IPS-11a (cell line): Measurements from ENCODE around the gene TPD52L2.
"Not testable (repeated sequence)": the region's sequence is repeated elsewhere in the genome, so short reads cannot be mapped to it uniquely, and the experiment has no call there.

Experiments used
- H3K4me3 ChIP-seq: one replicate; pipeline ENCODE4 v1.5.1; 2013; ENCODE audit warnings: low read depth, low read length, control low read depth

Gene TPD52L2

GRCh38 chr20:63878899-63879663 lies 14.0 kb downstream of the TPD52L2 start:
- H3K4me3 ChIP-seq, result no peak overlapping the region

- H3K4me3 ChIP-seq, result not testable (repeated sequence)
Observed at GRCh38 chr20:63880901-63881300, 15.8 kb downstream of the TPD52L2 start.

- H3K4me3 ChIP-seq, result no peak overlapping the region
Observed at GRCh38 chr20:63881451-63882226, 16.6 kb downstream of the TPD52L2 start.

DNA sequence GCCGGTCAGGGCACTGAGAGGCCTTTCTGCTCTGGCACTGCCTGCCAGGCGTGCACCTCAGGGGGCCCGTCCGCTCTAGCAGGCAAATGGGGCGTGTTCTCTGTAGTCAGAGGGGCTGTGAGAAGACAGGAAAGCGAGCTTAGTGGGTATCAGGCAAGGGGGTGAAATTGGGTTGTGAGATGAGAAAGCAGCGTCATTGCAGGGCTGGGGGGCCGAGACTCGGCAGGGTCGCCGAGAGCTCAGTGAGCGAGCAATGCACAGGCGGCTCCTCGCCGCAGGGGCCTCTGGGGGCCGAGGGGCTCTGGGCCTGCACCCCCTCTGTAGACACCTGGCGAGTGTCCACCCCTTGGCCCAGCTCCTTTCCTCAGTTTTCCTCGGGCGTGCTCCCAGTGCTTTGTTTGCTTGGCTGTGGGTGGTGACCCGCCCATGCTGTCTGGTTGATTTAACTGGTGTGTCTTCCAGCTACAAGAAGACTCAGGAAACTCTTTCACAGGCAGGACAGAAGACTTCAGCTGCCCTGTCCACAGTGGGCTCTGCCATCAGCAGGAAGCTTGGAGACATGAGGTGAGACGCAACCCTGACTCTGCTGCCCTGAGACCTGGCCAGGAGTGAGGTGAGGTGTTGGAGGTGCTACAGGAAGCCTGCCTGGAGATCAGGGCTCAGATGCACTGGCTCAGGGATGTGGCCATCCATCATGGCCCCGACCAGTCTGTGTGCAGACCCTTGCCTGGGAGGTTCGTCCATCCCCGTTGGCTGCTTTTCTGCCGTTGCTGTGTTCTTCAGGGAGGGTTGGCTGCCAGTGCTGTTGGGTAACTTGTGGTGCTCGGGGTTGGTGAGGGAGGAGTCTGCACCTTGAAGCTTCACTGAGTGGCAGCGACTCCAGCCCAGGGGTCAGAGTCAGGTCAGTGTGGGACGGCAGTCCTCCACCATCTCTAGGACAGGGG lies 17.5 kb downstream of the TPD52L2 start:
- H3K4me3 ChIP-seq, result no peak overlapping the region

DNA sequence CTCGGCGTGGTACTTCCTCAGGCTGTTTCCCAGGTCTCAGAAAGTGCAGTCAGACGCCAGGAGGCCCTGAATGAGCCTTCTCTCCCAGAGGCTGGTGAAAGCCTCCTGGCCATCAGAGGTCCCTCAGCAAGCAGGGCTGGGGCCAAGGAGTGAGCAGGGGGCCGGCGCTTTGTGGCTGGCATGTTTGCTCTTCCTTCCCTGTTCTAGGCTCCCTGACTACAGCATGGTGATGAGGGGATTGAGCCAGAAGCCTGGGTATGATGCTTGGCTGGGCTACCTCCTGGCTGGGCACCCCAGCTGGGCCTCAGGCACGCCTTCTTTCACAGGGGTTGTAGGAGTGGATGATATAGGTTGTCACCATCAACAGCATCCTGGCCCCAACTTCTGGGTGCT lies 18.1 kb downstream of the TPD52L2 start:
- H3K4me3 ChIP-seq, result no peak overlapping the region

DNA sequence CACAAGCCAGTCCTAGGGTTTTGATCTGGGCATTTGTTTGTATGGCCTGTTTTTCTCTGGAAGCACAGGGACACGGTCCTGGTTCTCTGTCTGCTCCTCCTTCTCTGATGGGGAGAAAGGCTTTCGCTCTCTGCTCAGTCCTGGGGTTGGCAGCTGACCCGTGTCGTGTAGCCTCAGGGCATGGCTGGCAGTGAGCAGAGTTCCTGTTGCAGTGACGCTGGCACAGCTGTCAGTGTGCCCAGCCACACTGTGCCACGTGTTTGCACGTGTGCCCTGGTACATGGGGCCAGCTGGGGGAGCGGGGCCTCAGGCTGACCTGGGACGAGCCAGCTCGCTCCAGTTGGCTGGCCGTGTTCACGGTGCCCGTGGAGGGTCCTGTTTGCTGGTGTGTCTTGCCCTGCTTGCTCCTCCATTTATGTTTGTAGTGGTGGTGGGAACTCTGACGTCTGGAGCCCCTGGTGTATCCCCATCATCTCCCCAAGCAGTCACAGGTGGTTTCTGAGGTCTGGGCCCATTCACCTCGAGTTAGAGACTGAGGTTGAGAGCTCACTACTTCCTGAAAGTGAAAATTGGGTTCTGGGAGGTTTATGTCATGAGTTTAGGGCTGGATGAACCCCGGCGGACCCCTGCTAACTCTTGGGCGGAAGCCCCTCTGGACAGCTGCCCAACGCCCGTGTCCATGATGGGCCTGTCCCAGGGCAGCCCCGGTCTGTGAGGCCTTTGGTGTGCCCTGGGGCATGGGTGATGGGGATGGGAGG lies 19.6 kb downstream of the TPD52L2 start:
- no peak overlapping the region for H3K4me3 ChIP-seq

GRCh38 chr20:63885264-63886053 lies 20.4 kb downstream of the TPD52L2 start:
- H3K4me3 ChIP-seq, result no peak overlapping the region

DNA sequence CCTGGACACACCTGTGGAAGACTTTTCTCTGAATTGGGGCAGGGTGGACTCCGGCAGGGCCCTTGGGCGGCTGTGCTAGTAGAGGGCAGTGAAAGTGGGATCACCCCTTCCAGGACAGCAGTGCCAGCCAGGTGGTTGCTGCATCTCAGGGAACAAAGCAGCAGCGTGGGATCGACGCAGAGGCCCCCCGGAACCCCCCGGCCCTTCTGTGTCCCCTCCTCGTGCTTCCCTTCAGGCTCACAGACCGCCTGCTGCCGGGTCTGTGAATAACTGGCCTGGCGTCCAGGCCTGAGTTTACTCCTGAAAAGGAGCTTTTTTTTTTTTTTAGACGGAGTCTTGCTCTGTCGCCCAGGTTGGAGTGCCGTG lies 21.0 kb downstream of the TPD52L2 start:
- H3K4me3 ChIP-seq, result no peak overlapping the region

DNA sequence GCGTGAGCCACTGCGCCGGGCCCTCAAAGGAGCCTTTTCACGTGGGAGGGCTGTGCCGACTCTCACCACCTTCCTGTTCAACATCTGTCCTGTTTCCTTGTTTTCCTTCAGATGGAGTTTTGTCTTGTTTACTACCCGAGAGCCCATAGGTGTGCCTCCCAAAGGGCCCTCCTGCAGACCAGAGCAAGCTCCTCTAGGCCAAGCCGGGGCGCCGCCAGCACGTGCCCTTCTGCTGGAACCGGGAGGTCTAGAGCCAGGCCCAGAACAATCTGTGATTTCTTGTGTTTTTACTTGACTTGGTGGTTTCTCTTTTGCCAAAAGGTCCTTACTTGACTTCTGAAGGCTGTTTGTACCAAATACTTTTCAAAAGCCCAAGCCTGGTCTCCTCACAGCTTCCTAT lies 21.9 kb downstream of the TPD52L2 start:
- H3K4me3 ChIP-seq, result no peak overlapping the region

DNA sequence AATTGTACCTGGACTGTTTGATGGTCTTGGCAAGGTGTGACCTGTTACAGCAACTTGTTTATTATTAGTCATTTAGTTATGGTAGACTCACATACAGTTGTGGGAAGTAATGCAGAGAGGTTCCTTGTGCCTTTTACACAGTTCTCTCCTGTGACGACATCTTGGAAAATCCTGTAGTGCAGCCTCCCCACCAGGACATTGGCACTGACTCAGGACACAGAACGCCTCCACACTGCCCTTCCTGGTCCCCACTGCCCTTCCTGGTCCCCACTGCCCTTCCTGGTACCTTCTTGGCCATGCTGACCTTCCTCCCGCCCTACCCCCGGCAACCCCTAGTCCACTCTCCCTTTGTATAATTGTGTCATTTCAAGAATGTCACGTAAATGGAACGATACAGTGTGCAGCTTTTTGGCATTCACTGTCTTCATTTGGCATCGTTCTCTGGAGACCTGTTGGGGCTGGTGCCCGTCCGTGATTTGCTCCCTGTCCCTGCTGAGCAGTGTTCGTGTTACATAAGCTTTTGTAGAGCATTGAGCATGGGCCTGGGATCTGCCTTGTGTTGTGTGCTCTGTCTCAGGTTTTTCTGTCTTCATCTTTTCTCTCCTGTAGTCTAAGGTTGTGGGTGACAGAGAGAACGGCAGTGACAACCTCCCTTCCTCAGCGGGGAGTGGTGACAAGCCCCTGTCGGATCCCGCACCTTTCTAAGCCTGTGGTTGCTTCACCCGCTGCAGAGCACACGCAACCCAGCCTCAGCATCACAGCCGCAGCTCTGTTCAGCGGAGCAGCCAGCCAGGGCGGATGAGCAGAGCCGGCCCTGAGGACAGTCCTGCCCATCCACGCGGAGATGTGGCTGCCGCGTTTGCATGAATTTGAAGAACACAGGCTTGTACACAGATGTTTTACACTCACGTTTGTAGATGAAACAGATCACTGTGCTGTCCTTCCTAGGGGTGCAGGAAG lies 24.5 kb downstream of the TPD52L2 start:
- no peak overlapping the region for H3K4me3 ChIP-seq

- H3K4me3 ChIP-seq, result no peak overlapping the region
Observed at GRCh38 chr20:63890201-63890576, 25.1 kb downstream of the TPD52L2 start.

DNA sequence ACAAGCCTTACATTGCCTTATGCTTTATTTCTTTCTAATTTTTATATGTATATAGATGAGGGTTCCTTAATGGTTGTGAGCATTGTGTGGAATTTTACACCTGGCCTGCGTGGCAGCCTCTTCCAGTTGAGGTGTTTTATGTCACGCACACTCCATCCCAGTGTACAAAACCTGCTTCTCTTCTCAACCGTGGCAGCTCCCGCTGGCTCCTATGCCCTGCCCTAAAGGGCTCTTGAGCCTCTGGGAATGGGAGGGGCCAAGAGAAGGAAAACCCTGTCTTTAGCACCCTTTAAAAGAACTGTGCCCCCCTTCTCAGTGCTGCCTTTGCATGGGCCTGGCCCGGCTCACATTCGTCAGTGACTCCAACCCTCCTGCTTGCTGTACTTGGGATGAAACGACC lies 25.5 kb downstream of the TPD52L2 start:
- no peak overlapping the region for H3K4me3 ChIP-seq

- H3K4me3 ChIP-seq, result no peak overlapping the region
Observed at GRCh38 chr20:63891061-63892002, 26.3 kb downstream of the TPD52L2 start.

DNA sequence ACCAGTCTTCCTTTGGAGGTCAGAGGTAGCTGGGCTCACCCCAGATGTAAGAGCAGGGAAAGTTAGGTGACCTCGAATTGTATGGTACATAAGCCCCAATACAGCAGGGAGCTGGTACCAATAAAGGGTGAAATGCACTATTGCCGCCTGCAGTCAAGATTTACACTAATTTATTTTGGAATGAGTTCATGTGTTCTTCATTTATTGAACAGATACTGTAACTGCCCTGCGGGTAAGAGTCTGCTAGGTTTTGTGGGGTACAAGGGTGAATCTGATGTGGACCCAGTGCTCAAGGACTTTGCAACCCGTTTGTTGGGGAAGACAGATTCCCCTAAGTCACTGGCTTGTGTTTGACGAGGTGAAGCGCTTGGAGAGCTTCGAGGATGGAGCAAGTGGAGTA lies 27.3 kb downstream of the TPD52L2 start:
- H3K4me3 ChIP-seq, result no peak overlapping the region

DNA sequence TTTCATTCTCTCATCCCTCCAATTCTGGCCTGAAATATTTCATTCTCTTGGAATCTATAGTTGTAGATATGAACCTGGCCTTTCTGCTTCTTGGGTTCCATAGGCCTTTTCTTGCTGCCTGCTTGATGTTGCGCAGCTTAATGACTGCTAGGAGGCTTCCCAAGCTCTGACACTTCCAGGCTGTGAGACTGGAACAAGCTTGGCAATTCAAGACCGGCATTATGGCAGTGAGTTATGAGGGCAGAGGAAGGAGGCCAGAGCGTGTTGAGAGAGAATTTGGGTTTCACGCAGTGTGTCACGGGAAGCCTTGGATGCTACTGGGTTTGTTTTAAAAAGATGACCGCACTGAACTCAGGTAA lies 28.9 kb downstream of the TPD52L2 start:
- H3K4me3 ChIP-seq, result peak overlapping the region; percentile 65

- H3K4me3 ChIP-seq, result peak within 1 kb of the TSS; percentile 65
Observed at GRCh38 chr20:63894358-63895201, 29.5 kb downstream of the TPD52L2 start, which contains the start of gene DNAJC5. Gene DNAJC5 (plus strand): TSS chr20:63895126. CDS start chr20:63928346, 33,220 bp downstream.
